ENCODE data around the gene ABCC4.

- peak in 2 of 3 donors; percentile 18 to 22 for TF ChIP-seq POLR2AphosphoS5 (IDR thresholded peaks at IDR 0.05)
- TF ChIP-seq, protein P1, sequence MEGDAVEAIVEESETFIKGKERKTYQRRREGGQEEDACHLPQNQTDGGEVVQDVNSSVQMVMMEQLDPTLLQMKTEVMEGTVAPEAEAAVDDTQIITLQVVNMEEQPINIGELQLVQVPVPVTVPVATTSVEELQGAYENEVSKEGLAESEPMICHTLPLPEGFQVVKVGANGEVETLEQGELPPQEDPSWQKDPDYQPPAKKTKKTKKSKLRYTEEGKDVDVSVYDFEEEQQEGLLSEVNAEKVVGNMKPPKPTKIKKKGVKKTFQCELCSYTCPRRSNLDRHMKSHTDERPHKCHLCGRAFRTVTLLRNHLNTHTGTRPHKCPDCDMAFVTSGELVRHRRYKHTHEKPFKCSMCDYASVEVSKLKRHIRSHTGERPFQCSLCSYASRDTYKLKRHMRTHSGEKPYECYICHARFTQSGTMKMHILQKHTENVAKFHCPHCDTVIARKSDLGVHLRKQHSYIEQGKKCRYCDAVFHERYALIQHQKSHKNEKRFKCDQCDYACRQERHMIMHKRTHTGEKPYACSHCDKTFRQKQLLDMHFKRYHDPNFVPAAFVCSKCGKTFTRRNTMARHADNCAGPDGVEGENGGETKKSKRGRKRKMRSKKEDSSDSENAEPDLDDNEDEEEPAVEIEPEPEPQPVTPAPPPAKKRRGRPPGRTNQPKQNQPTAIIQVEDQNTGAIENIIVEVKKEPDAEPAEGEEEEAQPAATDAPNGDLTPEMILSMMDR (IDR thresholded peaks at IDR 0.05 in 8 of 11, conservative IDR thresholded peaks at IDR 0.05 in 3 of 11): peak; percentile 49 to 91 (median 83)
Measured at GRCh38 chr13:95191821-95192563, 109.3 kb downstream of the ABCC4 start.

Measured in spleen (tissue), 7 donors.